ENCODE data around the gene TREML2.

GRCh38 chr6:41177287-41177686 lies 23.7 kb downstream of the TREML2 start:
- no peak for TF ChIP-seq SP1 (IDR thresholded peaks at IDR 0.05)
- TF ChIP-seq HDGF (IDR thresholded peaks at IDR 0.05; ENCODE audit: borderline replicate concordance) = no peak
- TF ChIP-seq ARNT (IDR thresholded peaks at IDR 0.05) = no peak
- TF ChIP-seq FOXM1 (IDR thresholded peaks at IDR 0.05; ENCODE audit: borderline replicate concordance) = no peak
- TF ChIP-seq SUZ12 (IDR thresholded peaks at IDR 0.05) = no peak
- no peak for TF ChIP-seq FOXK2 (IDR thresholded peaks at IDR 0.05)
- no peak for TF ChIP-seq LEF1 (IDR thresholded peaks at IDR 0.05; ENCODE audit: borderline replicate concordance)
- TF ChIP-seq, protein P1, sequence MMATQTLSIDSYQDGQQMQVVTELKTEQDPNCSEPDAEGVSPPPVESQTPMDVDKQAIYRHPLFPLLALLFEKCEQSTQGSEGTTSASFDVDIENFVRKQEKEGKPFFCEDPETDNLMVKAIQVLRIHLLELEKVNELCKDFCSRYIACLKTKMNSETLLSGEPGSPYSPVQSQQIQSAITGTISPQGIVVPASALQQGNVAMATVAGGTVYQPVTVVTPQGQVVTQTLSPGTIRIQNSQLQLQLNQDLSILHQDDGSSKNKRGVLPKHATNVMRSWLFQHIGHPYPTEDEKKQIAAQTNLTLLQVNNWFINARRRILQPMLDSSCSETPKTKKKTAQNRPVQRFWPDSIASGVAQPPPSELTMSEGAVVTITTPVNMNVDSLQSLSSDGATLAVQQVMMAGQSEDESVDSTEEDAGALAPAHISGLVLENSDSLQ (IDR thresholded peaks at IDR 0.05) = no peak
- no peak for TF ChIP-seq ZNF384 (IDR thresholded peaks at IDR 0.05)
- no peak for TF ChIP-seq CTBP1 (IDR thresholded peaks at IDR 0.05; ENCODE audit: borderline replicate concordance)
- TF ChIP-seq BHLHE40 (IDR thresholded peaks at IDR 0.05; ENCODE audit: borderline replicate concordance) = no peak
- no peak for TF ChIP-seq NFRKB (IDR thresholded peaks at IDR 0.05)
- no peak for TF ChIP-seq FOXA1 (IDR thresholded peaks at IDR 0.05)
